ENCODE results near the gene TRIM65.

GRCh38 chr17:75942473-75942872 is 45.7 kb upstream of the TRIM65 start:
- TF ChIP-seq CTCF (conservative IDR thresholded peaks at IDR 0.05; ENCODE audit: low read length) = no peak
- TF ChIP-seq EZH2phosphoT487 (IDR thresholded peaks at IDR 0.05; ENCODE audit: borderline replicate concordance, low read depth, low read length) = no peak
